Measurements from ENCODE around the gene ACOX3.

ACOX3 gene

GRCh38 chr4:8411351-8412180 is 29.0 kb downstream of the ACOX3 start:
- DNase-seq, result no peak
- H3K9me3 ChIP-seq (ENCODE audit: control extremely low read depth in 1 of 5, control insufficient read depth in 4 of 5, insufficient read depth in 2 of 5, low read depth in 1 of 5, low read length in 4 of 5), result no peaks in the 10 kb centered on the region
- peaks cover 0 to 12% (median 2%) of the 10 kb centered on the region in 4 experiments for H3K4me1 ChIP-seq (ENCODE audit: control extremely low read depth in 1 of 4, control insufficient read depth in 4 of 4, insufficient read depth in 4 of 4, low read length in 3 of 4)
- no peak overlapping the region for H3K4me3 ChIP-seq (ENCODE audit: control insufficient read depth in 1 of 7, extremely low read depth in 1 of 7, insufficient read depth in 4 of 7, low read depth in 2 of 7, low read length in 6 of 7)
- WGBS (ENCODE audit: insufficient coverage), result 100% methylated on average over 11 of the region's 13 CpGs
- POLR2A ChIA-PET, result interaction anchor here (1.4 kb wide), 1 partner anchor 169 kb away, joined by 4 read pairs; no protein-coding TSS in a partner anchor
- H3K36me3 ChIP-seq (ENCODE audit: control insufficient read depth in 4 of 4, insufficient read depth in 4 of 4, low read length in 3 of 4), result peaks cover 3 to 58% (median 34%) of the 10 kb centered on the region in 4 experiments
- CTCF ChIA-PET, result interaction anchor here (0.6 to 3.8 kb wide), 10 partner anchors 9 to 235 kb away, joined by 3 to 28 read pairs (median 4); no protein-coding TSS in a partner anchor
- H3K27me3 ChIP-seq (replicated peaks in 2 of 5; ENCODE audit: control insufficient read depth in 4 of 5, insufficient read depth in 5 of 5, low read length in 4 of 5), result no peaks in the 10 kb centered on the region
- H3K27ac ChIP-seq (ENCODE audit: insufficient read depth in 1 of 2, low read depth in 1 of 2, low read length in 2 of 2, poor library complexity in 1 of 2, severe bottlenecking in 2 of 2), result no peak overlapping the region

GRCh38 chr4:8410641-8411271 is 29.8 kb downstream of the ACOX3 start:
- ChIA-PET CTCF (interaction anchor here (0.6 to 4.3 kb wide), 15 partner anchors 9 to 234 kb away, joined by 3 to 28 read pairs (median 5); no protein-coding TSS in a partner anchor), POLR2A (interaction anchor here (1.4 kb wide), 1 partner anchor 169 kb away, joined by 4 read pairs; no protein-coding TSS in a partner anchor)
- Histone ChIP-seq H3K4me1 (ENCODE audit: control extremely low read depth in 1 of 4, control insufficient read depth in 4 of 4, insufficient read depth in 4 of 4, low read length in 3 of 4) (peaks cover 0 to 12% (median 2%) of the 10 kb centered on the region in 4 experiments), H3K4me3 (ENCODE audit: control insufficient read depth in 1 of 7, extremely low read depth in 1 of 7, insufficient read depth in 4 of 7, low read depth in 2 of 7, low read length in 6 of 7) (no peak overlapping the region), H3K9me3 (ENCODE audit: control extremely low read depth in 1 of 5, control insufficient read depth in 4 of 5, insufficient read depth in 2 of 5, low read depth in 1 of 5, low read length in 4 of 5) (no peaks in the 10 kb centered on the region), H3K36me3 (ENCODE audit: control insufficient read depth in 4 of 4, insufficient read depth in 4 of 4, low read length in 3 of 4) (peaks cover 4 to 59% (median 34%) of the 10 kb centered on the region in 4 experiments), H3K27ac (ENCODE audit: insufficient read depth in 1 of 2, low read depth in 1 of 2, low read length in 2 of 2, poor library complexity in 1 of 2, severe bottlenecking in 2 of 2) (no peak overlapping the region), H3K27me3 (replicated peaks in 2 of 5; ENCODE audit: control insufficient read depth in 4 of 5, insufficient read depth in 5 of 5, low read length in 4 of 5) (no peaks in the 10 kb centered on the region)
- peak; percentile 61 to 71 (median 61) for DNase-seq
- WGBS (ENCODE audit: insufficient coverage), result 74% methylated on average over 24 of the region's 26 CpGs

GRCh38 chr4:8410066-8410625 is 30.4 kb downstream of the ACOX3 start:
- no peaks in the 10 kb centered on the region for H3K27me3 ChIP-seq (replicated peaks in 2 of 5; ENCODE audit: control insufficient read depth in 4 of 5, insufficient read depth in 5 of 5, low read length in 4 of 5)
- no peak overlapping the region for H3K4me3 ChIP-seq (ENCODE audit: control insufficient read depth in 1 of 7, extremely low read depth in 1 of 7, insufficient read depth in 4 of 7, low read depth in 2 of 7, low read length in 6 of 7)
- no peaks in the 10 kb centered on the region for H3K9me3 ChIP-seq (ENCODE audit: control extremely low read depth in 1 of 5, control insufficient read depth in 4 of 5, insufficient read depth in 2 of 5, low read depth in 1 of 5, low read length in 4 of 5)
- ChIA-PET POLR2A (interaction anchor here (1.2 to 1.4 kb wide), 2 partner anchors 30 to 168 kb away, joined by 3 to 4 read pairs; no protein-coding TSS in a partner anchor), CTCF (interaction anchor here (1.3 to 4.3 kb wide), 12 partner anchors 8 to 234 kb away, joined by 3 to 28 read pairs (median 9); no protein-coding TSS in a partner anchor)
- peaks cover 0 to 12% (median 2%) of the 10 kb centered on the region in 4 experiments for H3K4me1 ChIP-seq (ENCODE audit: control extremely low read depth in 1 of 4, control insufficient read depth in 4 of 4, insufficient read depth in 4 of 4, low read length in 3 of 4)
- DNase-seq, result no peak
- H3K36me3 ChIP-seq (ENCODE audit: control insufficient read depth in 4 of 4, insufficient read depth in 4 of 4, low read length in 3 of 4), result peaks cover 5 to 62% (median 37%) of the 10 kb centered on the region in 4 experiments
- 94% methylated on average over 7 of the region's 9 CpGs for WGBS (ENCODE audit: insufficient coverage)
- no peak overlapping the region for H3K27ac ChIP-seq (ENCODE audit: insufficient read depth in 1 of 2, low read depth in 1 of 2, low read length in 2 of 2, poor library complexity in 1 of 2, severe bottlenecking in 2 of 2)

GRCh38 chr4:8409264-8410065 is 31.1 kb downstream of the ACOX3 start:
- 93% methylated on average over 11 of the region's 17 CpGs for WGBS (ENCODE audit: insufficient coverage)
- Histone ChIP-seq H3K36me3 (ENCODE audit: control insufficient read depth in 4 of 4, insufficient read depth in 4 of 4, low read length in 3 of 4) (peaks cover 5 to 61% (median 35%) of the 10 kb centered on the region in 4 experiments), H3K4me1 (ENCODE audit: control extremely low read depth in 1 of 4, control insufficient read depth in 4 of 4, insufficient read depth in 4 of 4, low read length in 3 of 4) (peaks cover 0 to 19% (median 7%) of the 10 kb centered on the region in 4 experiments), H3K27me3 (replicated peaks in 2 of 5; ENCODE audit: control insufficient read depth in 4 of 5, insufficient read depth in 5 of 5, low read length in 4 of 5) (no peaks in the 10 kb centered on the region), H3K27ac (ENCODE audit: insufficient read depth in 1 of 2, low read depth in 1 of 2, low read length in 2 of 2, poor library complexity in 1 of 2, severe bottlenecking in 2 of 2) (no peak overlapping the region), H3K9me3 (ENCODE audit: control extremely low read depth in 1 of 5, control insufficient read depth in 4 of 5, insufficient read depth in 2 of 5, low read depth in 1 of 5, low read length in 4 of 5) (no peaks in the 10 kb centered on the region), H3K4me3 (ENCODE audit: control insufficient read depth in 1 of 7, extremely low read depth in 1 of 7, insufficient read depth in 4 of 7, low read depth in 2 of 7, low read length in 6 of 7) (no peak overlapping the region)
- DNase-seq, result peak in 1 of 3 donors; percentile 50
- POLR2A ChIA-PET, result interaction anchor here (0.7 to 1.2 kb wide), 2 partner anchors 30 to 164 kb away, joined by 3 read pairs; no protein-coding TSS in a partner anchor
- CTCF ChIA-PET, result interaction anchor here (1.3 to 4.3 kb wide), 12 partner anchors 8 to 233 kb away, joined by 3 to 28 read pairs (median 10); no protein-coding TSS in a partner anchor

GRCh38 chr4:8407756-8408155 is 32.8 kb downstream of the ACOX3 start:
- 74% methylated on average over 3 of the region's 9 CpGs for WGBS (ENCODE audit: insufficient coverage)
- Histone ChIP-seq H3K27me3 (replicated peaks in 2 of 5; ENCODE audit: control insufficient read depth in 4 of 5, insufficient read depth in 5 of 5, low read length in 4 of 5) (no peaks in the 10 kb centered on the region), H3K4me3 (ENCODE audit: control insufficient read depth in 1 of 7, extremely low read depth in 1 of 7, insufficient read depth in 4 of 7, low read depth in 2 of 7, low read length in 6 of 7) (no peak overlapping the region), H3K4me1 (ENCODE audit: control extremely low read depth in 1 of 4, control insufficient read depth in 4 of 4, insufficient read depth in 4 of 4, low read length in 3 of 4) (peaks cover 0 to 35% (median 23%) of the 10 kb centered on the region in 4 experiments), H3K36me3 (ENCODE audit: control insufficient read depth in 4 of 4, insufficient read depth in 4 of 4, low read length in 3 of 4) (peaks cover 5 to 55% (median 26%) of the 10 kb centered on the region in 4 experiments), H3K9me3 (ENCODE audit: control extremely low read depth in 1 of 5, control insufficient read depth in 4 of 5, insufficient read depth in 2 of 5, low read depth in 1 of 5, low read length in 4 of 5) (no peaks in the 10 kb centered on the region), H3K27ac (ENCODE audit: insufficient read depth in 1 of 2, low read depth in 1 of 2, low read length in 2 of 2, poor library complexity in 1 of 2, severe bottlenecking in 2 of 2) (no peak overlapping the region)
- CTCF ChIA-PET, result interaction anchor here (1.0 to 4.3 kb wide), 16 partner anchors 9 to 232 kb away, joined by 3 to 28 read pairs (median 5); no protein-coding TSS in a partner anchor
- POLR2A ChIA-PET, result no interaction called here
- no peak for DNase-seq

- H3K27ac ChIP-seq (ENCODE audit: insufficient read depth in 1 of 2, low read depth in 1 of 2, low read length in 2 of 2, poor library complexity in 1 of 2, severe bottlenecking in 2 of 2), result no peak overlapping the region
- H3K4me1 ChIP-seq (ENCODE audit: control extremely low read depth in 1 of 4, control insufficient read depth in 4 of 4, insufficient read depth in 4 of 4, low read length in 3 of 4), result peaks cover 4 to 40% (median 28%) of the 10 kb centered on the region in 4 experiments
- no peaks in the 10 kb centered on the region for H3K27me3 ChIP-seq (replicated peaks in 2 of 5; ENCODE audit: control insufficient read depth in 4 of 5, insufficient read depth in 5 of 5, low read length in 4 of 5)
- H3K36me3 ChIP-seq (ENCODE audit: control insufficient read depth in 4 of 4, insufficient read depth in 4 of 4, low read length in 3 of 4), result peaks cover 5 to 52% (median 26%) of the 10 kb centered on the region in 4 experiments
- DNase-seq, result no peak
- POLR2A ChIA-PET, result no interaction called here
- 98% methylated on average over 7 of the region's 14 CpGs for WGBS (ENCODE audit: insufficient coverage)
- CTCF ChIA-PET, result interaction anchor here (1.0 to 4.3 kb wide), 13 partner anchors 9 to 231 kb away, joined by 3 to 22 read pairs (median 6); no protein-coding TSS in a partner anchor
- no peaks in the 10 kb centered on the region for H3K9me3 ChIP-seq (ENCODE audit: control extremely low read depth in 1 of 5, control insufficient read depth in 4 of 5, insufficient read depth in 2 of 5, low read depth in 1 of 5, low read length in 4 of 5)
- H3K4me3 ChIP-seq (ENCODE audit: control insufficient read depth in 1 of 7, extremely low read depth in 1 of 7, insufficient read depth in 4 of 7, low read depth in 2 of 7, low read length in 6 of 7), result no peak overlapping the region
Observed at GRCh38 chr4:8407316-8407715, 33.2 kb downstream of the ACOX3 start.
